Right renal cortex interstitium (tissue), 3 donors: ENCODE data around the gene EXOSC7. TPM values are rescaled to one million over a fixed set of nuclear protein-coding genes. Genes with fewer than 3 reads are reported as not detected.
"Not testable (repeated sequence)": the region's sequence is repeated elsewhere in the genome, so short reads cannot be mapped to it uniquely, and the experiment has no call there.

ENCODE experiments used
- DNase-seq, 3 donors: peaks; one replicate each; pipeline ENCODE4 v3.0.0-alpha.2; 2013; ENCODE audit warnings: low read depth in 3 of 3, low spot score in 2 of 3
- polyA plus RNA-seq, 3 donors: library from polyadenylated mRNA; unstranded; fragments of 120-200 nt; gene quantifications; one replicate each; pipeline ENCODE4 v1.2.1, GENCODE V29; 2013; ENCODE audit not compliant: insufficient read length in 3 of 3

Gene EXOSC7
- polyA plus RNA-seq, 3 donors = 49.5 to 51.7 (median 51.5) TPM

GRCh38 chr3:45051685-45052084 is 75.6 kb downstream of the EXOSC7 start:
- DNase-seq = no peak

- not testable (repeated sequence) for DNase-seq
These were observed 77.8 kb downstream of the EXOSC7 start for GRCh38 chr3:45053805-45054195.

- no peak for DNase-seq
These were observed 78.3 kb downstream of the EXOSC7 start for GRCh38 chr3:45054196-45054857.

- DNase-seq = no peak
These were observed 79.0 kb downstream of the EXOSC7 start for GRCh38 chr3:45055032-45055410.

GRCh38 chr3:45055411-45056143 is 79.5 kb downstream of the EXOSC7 start:
- no peak for DNase-seq

GRCh38 chr3:45056608-45057301 is 80.7 kb downstream of the EXOSC7 start:
- DNase-seq = no peak

- DNase-seq = no peak
These were observed 81.5 kb downstream of the EXOSC7 start for GRCh38 chr3:45057557-45057956.

GRCh38 chr3:45059132-45059531 is 83.1 kb downstream of the EXOSC7 start:
- DNase-seq = no peak

- no peak for DNase-seq
These were observed 84.3 kb downstream of the EXOSC7 start for GRCh38 chr3:45060165-45060892.

Other genes with a start within 250 kb of the EXOSC7 start
- 10 to 100 TPM; 12.2 to 13.5 (median 13.2) TPM for gene ZNF501, start 246.6 kb upstream of the EXOSC7 start, polyA plus RNA-seq
- 10 to 100 TPM; 54.7 to 71.4 (median 61.1) TPM for gene KIAA1143, start 214.6 kb upstream of the EXOSC7 start, polyA plus RNA-seq
- gene KIF15, start 214.4 kb upstream of the EXOSC7 start, polyA plus RNA-seq = 10 to 100 TPM; 25.8 to 30.2 (median 27.5) TPM
- gene TMEM42, start 114.3 kb upstream of the EXOSC7 start, polyA plus RNA-seq = 10 to 100 TPM; 27.6 to 30.9 (median 30.1) TPM
- under 1 TPM; 0.06 to 0.11 (median 0.07) TPM for gene TGM4, start 101.6 kb upstream of the EXOSC7 start, polyA plus RNA-seq
- 10 to 100 TPM; 76.1 to 81.4 (median 80.0) TPM for gene ZDHHC3, start 70 bp upstream of the EXOSC7 start, polyA plus RNA-seq
- 10 to 100 TPM; 19.9 to 22.8 (median 20.9) TPM for gene CLEC3B, start 50.1 kb downstream of the EXOSC7 start, polyA plus RNA-seq
- 1 to 10 TPM in 2 of 3 donors, under 1 TPM in 1; 0.89 to 1.8 (median 1.1) TPM for gene CDCP1, start 170.1 kb downstream of the EXOSC7 start, polyA plus RNA-seq